Mesenchymal stem cell (in vitro differentiated cells and primary cell): ENCODE data around the gene DSCAM.

Experiments
- DNase-seq: peaks from one replicate; pipeline ENCODE4 v3.0.0-alpha.2; 2013
- H2AFZ ChIP-seq: one replicate; pipeline ENCODE4 v1.6.1; 2013; ENCODE audit warnings: low read depth, mild to moderate bottlenecking, control low read depth, inconsistent platforms, low read length, moderate library complexity
- H2AK5ac ChIP-seq: 2 replicates; pipeline ENCODE4 v1.6.1; 2013; ENCODE audit warnings: low read length, moderate library complexity, mild to moderate bottlenecking, inconsistent platforms; ENCODE audit not compliant: severe bottlenecking
- H2BK120ac ChIP-seq: one replicate; pipeline ENCODE4 v1.6.1; 2013; ENCODE audit warnings: low read depth, mild to moderate bottlenecking, inconsistent platforms, low read length, moderate library complexity
- H2BK12ac ChIP-seq, 2 experiments: one replicate each; pipeline ENCODE4 v1.6.1; 2013; ENCODE audit warnings: inconsistent platforms in 2 of 2, low read length in 2 of 2, mild to moderate bottlenecking in 2 of 2, moderate library complexity in 2 of 2, control low read depth in 1 of 2
- H2BK15ac ChIP-seq: one replicate; pipeline ENCODE4 v1.6.1; 2013; ENCODE audit warnings: mild to moderate bottlenecking, low read depth, inconsistent platforms; ENCODE audit not compliant: poor library complexity, severe bottlenecking
- H2BK5ac ChIP-seq: 2 replicates; pipeline ENCODE4 v1.6.1; 2013; ENCODE audit warnings: low read depth, mild to moderate bottlenecking, low read length, control low read depth, inconsistent platforms; ENCODE audit not compliant: poor library complexity, severe bottlenecking
- H3K14ac ChIP-seq, 2 experiments: one replicate each; pipeline ENCODE4 v1.6.1; 2013; ENCODE audit warnings: inconsistent platforms in 2 of 2, low read length in 2 of 2, control low read depth in 1 of 2, mild to moderate bottlenecking in 1 of 2, moderate library complexity in 1 of 2
- H3K18ac ChIP-seq, 2 experiments: one replicate each; pipeline ENCODE4 v1.6.1; 2013; ENCODE audit warnings: inconsistent platforms in 2 of 2, low read length in 2 of 2, control low read depth in 1 of 2, low read depth in 1 of 2, mild to moderate bottlenecking in 1 of 2
- H3K23ac ChIP-seq, 2 experiments: one replicate each; pipeline ENCODE4 v1.6.1; 2013; ENCODE audit warnings: inconsistent platforms in 2 of 2, low read length in 2 of 2, mild to moderate bottlenecking in 2 of 2, moderate library complexity in 2 of 2, control low read depth in 1 of 2
- H3K27ac ChIP-seq: 2 replicates; pipeline ENCODE4 v1.5.1; 2013; ENCODE audit warnings: mild to moderate bottlenecking, moderate library complexity, low read length, control low read depth, inconsistent platforms; ENCODE audit not compliant: poor library complexity, severe bottlenecking
- H3K27me3 ChIP-seq, 2 experiments: 2 replicates each; pipeline versions ENCODE4 v1.6.1 to v1.7.0; 2013; ENCODE audit warnings: low read length in 2 of 2, mild to moderate bottlenecking in 2 of 2, moderate library complexity in 2 of 2, control low read depth in 1 of 2, inconsistent platforms in 1 of 2; ENCODE audit not compliant: control insufficient read depth in 1 of 2, insufficient read depth in 1 of 2
- H3K36me3 ChIP-seq, 2 experiments: 2 replicates each; pipeline versions ENCODE4 v1.6.1 to v1.7.0; 2013; ENCODE audit warnings: low read length in 2 of 2, control low read depth in 1 of 2, inconsistent platforms in 1 of 2, low read depth in 1 of 2, mild to moderate bottlenecking in 1 of 2; ENCODE audit not compliant: insufficient read depth in 2 of 2, control insufficient read depth in 1 of 2
- H3K4ac ChIP-seq, 2 experiments: one replicate each; pipeline ENCODE4 v1.6.1; 2013; ENCODE audit warnings: inconsistent platforms in 2 of 2, low read length in 2 of 2, mild to moderate bottlenecking in 2 of 2, moderate library complexity in 2 of 2, control low read depth in 1 of 2, low read depth in 1 of 2
- H3K4me1 ChIP-seq: 2 replicates; pipeline ENCODE4 v1.6.1; 2013; ENCODE audit warnings: low read depth, low read length, control low read depth; ENCODE audit not compliant: control insufficient read depth, insufficient read depth
- H3K4me2 ChIP-seq: 2 replicates; pipeline ENCODE4 v1.6.1; 2013; ENCODE audit warnings: low read length, mild to moderate bottlenecking, inconsistent platforms; ENCODE audit not compliant: poor library complexity, severe bottlenecking
- H3K4me3 ChIP-seq, 2 experiments: 2 replicates each; pipeline versions ENCODE4 v1.5.1 to v1.7.0; 2013; ENCODE audit warnings: low read length in 2 of 2, mild to moderate bottlenecking in 2 of 2, control low read depth in 1 of 2, low read depth in 1 of 2; ENCODE audit not compliant: insufficient read depth in 1 of 2
- H3K79me1 ChIP-seq: replicated peaks from 2 replicates; pipeline ENCODE4 v1.6.1; 2013; ENCODE audit warnings: mild to moderate bottlenecking, control low read depth, low read length, inconsistent platforms; ENCODE audit not compliant: poor library complexity, severe bottlenecking
- H3K9ac ChIP-seq: 2 replicates; pipeline ENCODE4 v1.7.0; 2013; ENCODE audit warnings: mild to moderate bottlenecking, low read length, moderate library complexity
- H3K9me3 ChIP-seq: 2 replicates; pipeline ENCODE4 v1.7.0; 2013; ENCODE audit warnings: mild to moderate bottlenecking, low read length; ENCODE audit not compliant: control insufficient read depth
- H4K8ac ChIP-seq: one replicate; pipeline ENCODE4 v1.6.1; 2013; ENCODE audit warnings: inconsistent platforms, mild to moderate bottlenecking, low read length, moderate library complexity
- H4K91ac ChIP-seq: one replicate; pipeline ENCODE4 v1.6.1; 2013; ENCODE audit warnings: mild to moderate bottlenecking, low read length, inconsistent platforms
- WGBS: methylation state at CpG from one replicate; pipeline ENCODE4 v1.1.7; 2013; ENCODE audit warnings: mixed read lengths; 5-methylcytosine and 5-hydroxymethylcytosine counted together

Gene DSCAM

GRCh38 chr21:40646651-40647050, 200.3 kb downstream of the DSCAM start:
- H3K4me3 ChIP-seq, result no peak overlapping the region
- H3K4ac ChIP-seq, result no peak overlapping the region
- H3K27ac ChIP-seq, result no peak overlapping the region
- H4K91ac ChIP-seq, result no peak overlapping the region
- H3K23ac ChIP-seq, result no peak overlapping the region
- no peak overlapping the region for H2BK15ac ChIP-seq
- no peak overlapping the region for H2AK5ac ChIP-seq
- H2BK120ac ChIP-seq, result no peak overlapping the region
- no peak for DNase-seq
- no peak overlapping the region for H4K8ac ChIP-seq
- H2AFZ ChIP-seq, result no peak overlapping the region
- no peaks in the 10 kb centered on the region for H3K4me1 ChIP-seq
- WGBS, result 54% methylated on average over 2 of the region's 3 CpGs
- H3K79me1 ChIP-seq, result no peaks in the 10 kb centered on the region
- no peak overlapping the region for H3K9ac ChIP-seq
- no peak overlapping the region for H3K4me2 ChIP-seq
- H2BK5ac ChIP-seq, result no peak overlapping the region
- no peaks in the 10 kb centered on the region for H3K36me3 ChIP-seq
- H3K9me3 ChIP-seq, result peaks cover 15% of the 10 kb centered on the region
- H3K18ac ChIP-seq, result no peak overlapping the region
- H2BK12ac ChIP-seq, result no peak overlapping the region
- no peak overlapping the region for H3K14ac ChIP-seq
- H3K27me3 ChIP-seq, result no peaks in the 10 kb centered on the region

GRCh38 chr21:40641042-40641441, 205.9 kb downstream of the DSCAM start:
- H2AK5ac ChIP-seq, result no peak overlapping the region
- H2BK15ac ChIP-seq, result no peak overlapping the region
- no peak overlapping the region for H2BK12ac ChIP-seq
- no peak overlapping the region for H2AFZ ChIP-seq
- H3K9me3 ChIP-seq, result peaks cover 11% of the 10 kb centered on the region
- no peak overlapping the region for H3K4ac ChIP-seq
- H3K9ac ChIP-seq, result no peak overlapping the region
- no peaks in the 10 kb centered on the region for H3K79me1 ChIP-seq
- no peak overlapping the region for H3K23ac ChIP-seq
- WGBS, result 91% methylated on average over 7 of the region's 7 CpGs
- H4K8ac ChIP-seq, result no peak overlapping the region
- no peak overlapping the region for H2BK120ac ChIP-seq
- H3K18ac ChIP-seq, result no peak overlapping the region
- no peaks in the 10 kb centered on the region for H3K27me3 ChIP-seq
- H3K27ac ChIP-seq, result no peak overlapping the region
- H3K4me1 ChIP-seq, result no peaks in the 10 kb centered on the region
- H3K36me3 ChIP-seq, result no peaks in the 10 kb centered on the region
- no peak overlapping the region for H2BK5ac ChIP-seq
- no peak overlapping the region for H3K14ac ChIP-seq
- H3K4me2 ChIP-seq, result no peak overlapping the region
- DNase-seq, result no peak
- H3K4me3 ChIP-seq, result no peak overlapping the region
- no peak overlapping the region for H4K91ac ChIP-seq

GRCh38 chr21:40640266-40640789, 206.6 kb downstream of the DSCAM start:
- H2BK15ac ChIP-seq, result no peak overlapping the region
- no peak overlapping the region for H4K8ac ChIP-seq
- H2AFZ ChIP-seq, result no peak overlapping the region
- no peak overlapping the region for H2BK120ac ChIP-seq
- H3K23ac ChIP-seq, result no peak overlapping the region
- H3K4ac ChIP-seq, result no peak overlapping the region
- H3K27me3 ChIP-seq, result no peaks in the 10 kb centered on the region
- WGBS, result 89% methylated on average over 9 of the region's 9 CpGs
- no peaks in the 10 kb centered on the region for H3K36me3 ChIP-seq
- no peak overlapping the region for H3K18ac ChIP-seq
- no peak overlapping the region for H3K9ac ChIP-seq
- no peak overlapping the region for H3K4me3 ChIP-seq
- H2AK5ac ChIP-seq, result no peak overlapping the region
- H3K9me3 ChIP-seq, result peaks cover 11% of the 10 kb centered on the region
- no peak for DNase-seq
- H3K4me1 ChIP-seq, result no peaks in the 10 kb centered on the region
- H2BK12ac ChIP-seq, result no peak overlapping the region
- no peak overlapping the region for H3K14ac ChIP-seq
- no peaks in the 10 kb centered on the region for H3K79me1 ChIP-seq
- H2BK5ac ChIP-seq, result no peak overlapping the region
- no peak overlapping the region for H4K91ac ChIP-seq
- no peak overlapping the region for H3K27ac ChIP-seq
- no peak overlapping the region for H3K4me2 ChIP-seq

DNA sequence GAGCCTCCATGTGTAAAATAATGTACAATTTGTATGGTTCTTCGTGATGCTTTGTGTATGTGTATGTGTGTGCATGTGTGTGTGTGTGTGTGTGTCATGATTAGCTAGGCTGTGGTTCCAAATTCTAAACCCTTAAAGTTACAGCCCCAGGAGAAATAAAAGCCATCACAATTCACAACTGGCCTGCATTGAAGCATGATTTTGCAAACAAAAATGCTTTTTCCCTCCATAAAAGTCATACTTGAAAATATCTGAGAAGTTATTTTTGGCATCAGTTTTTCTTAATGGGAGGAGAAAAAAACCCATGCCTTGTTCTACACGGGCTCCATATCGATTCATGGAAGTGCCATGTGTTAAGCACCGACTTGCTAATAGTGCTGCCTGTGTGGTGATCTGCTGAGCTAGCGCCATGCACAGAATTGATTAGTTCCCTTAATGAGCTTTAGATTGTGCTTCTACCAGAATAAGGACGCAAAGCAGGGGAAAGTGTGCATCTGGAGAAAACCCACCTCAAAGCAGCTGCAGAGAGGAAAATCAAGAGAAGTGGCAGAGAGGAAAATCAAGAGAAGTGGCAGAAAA, 207.3 kb downstream of the DSCAM start:
- Histone ChIP-seq H3K79me1 (no peaks in the 10 kb centered on the region), H2BK5ac (no peak overlapping the region), H4K8ac (no peak overlapping the region), H2BK15ac (no peak overlapping the region), H3K9ac (no peak overlapping the region), H3K14ac (no peak overlapping the region), H3K4me3 (no peak overlapping the region), H3K27ac (no peak overlapping the region), H2BK120ac (no peak overlapping the region), H3K4me1 (no peaks in the 10 kb centered on the region), H3K9me3 (peaks cover 11% of the 10 kb centered on the region), H3K4ac (no peak overlapping the region), H3K18ac (no peak overlapping the region), H4K91ac (no peak overlapping the region), H3K27me3 (no peaks in the 10 kb centered on the region), H3K4me2 (no peak overlapping the region), H3K36me3 (no peaks in the 10 kb centered on the region), H2AFZ (no peak overlapping the region), H3K23ac (no peak overlapping the region), H2BK12ac (no peak overlapping the region), H2AK5ac (no peak overlapping the region)
- WGBS, result 80% methylated on average over 6 of the region's 6 CpGs
- no peak for DNase-seq
